IPS DF 4.7 (cell line): ENCODE measurements around the gene TBC1D9.

Experiments used
- DNase-seq: peaks from one replicate; pipeline ENCODE4 v3.0.0-alpha.2; 2013; ENCODE audit warnings: low spot score; ENCODE audit errors: extremely low read depth

Gene TBC1D9

GRCh38 chr4:140725556-140725955 lies 30.6 kb downstream of the TBC1D9 start:
- DNase-seq = no peak

DNA sequence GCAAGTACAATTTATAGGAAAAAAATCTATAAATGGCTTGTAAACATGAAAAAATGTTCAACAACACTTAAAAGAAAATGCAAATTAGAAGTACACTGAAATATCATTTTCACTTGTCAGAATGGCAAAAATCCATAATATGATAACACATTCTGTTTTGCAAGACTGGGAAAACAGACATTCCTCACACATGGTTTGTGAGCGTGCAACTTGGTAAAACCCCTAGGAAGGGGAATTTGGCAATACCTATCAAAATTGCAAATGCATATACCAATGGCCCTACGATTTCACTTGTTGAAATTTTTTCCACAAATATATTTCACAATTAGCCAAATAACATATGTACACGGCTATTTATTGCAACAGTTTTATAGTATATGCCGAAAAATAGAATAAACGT lies 31.4 kb downstream of the TBC1D9 start:
- no peak for DNase-seq

- DNase-seq = no peak
Measured at GRCh38 chr4:140720387-140721304, 35.5 kb downstream of the TBC1D9 start.

DNA sequence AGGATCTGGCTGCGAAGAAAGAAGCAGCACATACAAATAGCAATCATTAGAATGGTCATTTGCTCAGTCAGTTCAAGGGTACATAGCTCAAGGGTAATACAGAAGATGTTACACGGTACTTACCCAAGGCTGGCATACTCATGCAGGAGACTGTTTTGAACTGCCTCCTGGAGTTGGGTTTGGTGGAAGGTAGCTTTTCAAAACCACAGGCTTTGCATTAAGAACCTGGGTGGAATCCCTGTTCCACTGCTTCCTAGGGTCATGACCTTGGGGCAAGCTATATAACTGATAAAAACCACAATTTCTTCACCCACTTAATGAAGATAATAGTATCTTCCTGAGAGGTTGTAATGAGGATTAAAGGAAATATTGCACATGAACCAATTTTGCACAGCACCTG lies 36.5 kb downstream of the TBC1D9 start:
- no peak for DNase-seq

- no peak for DNase-seq
Measured at GRCh38 chr4:140719022-140719421, 37.2 kb downstream of the TBC1D9 start.

DNA sequence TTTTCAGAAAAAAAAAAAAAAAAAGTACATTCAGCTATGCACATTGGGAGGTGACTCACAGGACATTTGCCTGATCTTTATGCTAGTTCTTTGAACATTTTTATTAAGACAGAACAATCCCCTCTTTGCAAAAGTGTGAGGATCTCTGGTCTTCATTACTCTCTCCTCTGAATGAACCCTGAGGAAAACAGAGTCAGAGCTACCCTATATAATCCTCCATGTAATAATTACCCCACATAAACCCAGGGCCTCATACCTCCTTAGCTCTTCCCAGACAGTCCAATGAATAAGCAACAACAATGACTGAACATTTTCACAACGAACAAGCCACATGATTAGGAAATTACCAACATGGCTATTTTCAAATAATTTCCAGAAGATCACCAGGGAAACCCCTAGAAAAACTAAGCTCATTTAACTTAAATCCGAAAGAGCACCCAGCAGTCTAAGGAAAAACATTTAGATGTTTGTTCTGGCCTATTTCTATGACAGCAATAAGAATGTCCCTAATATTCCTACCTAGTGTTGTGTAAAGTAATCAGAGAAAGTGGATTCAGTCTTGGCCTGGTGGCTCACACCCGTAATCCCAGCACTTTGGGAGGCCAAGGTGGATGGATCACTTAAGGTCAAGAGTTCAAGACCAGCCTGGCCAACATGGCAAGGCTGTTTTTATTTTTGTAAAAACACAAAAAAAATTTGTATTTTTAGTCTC lies 37.8 kb downstream of the TBC1D9 start:
- no peak for DNase-seq

DNA sequence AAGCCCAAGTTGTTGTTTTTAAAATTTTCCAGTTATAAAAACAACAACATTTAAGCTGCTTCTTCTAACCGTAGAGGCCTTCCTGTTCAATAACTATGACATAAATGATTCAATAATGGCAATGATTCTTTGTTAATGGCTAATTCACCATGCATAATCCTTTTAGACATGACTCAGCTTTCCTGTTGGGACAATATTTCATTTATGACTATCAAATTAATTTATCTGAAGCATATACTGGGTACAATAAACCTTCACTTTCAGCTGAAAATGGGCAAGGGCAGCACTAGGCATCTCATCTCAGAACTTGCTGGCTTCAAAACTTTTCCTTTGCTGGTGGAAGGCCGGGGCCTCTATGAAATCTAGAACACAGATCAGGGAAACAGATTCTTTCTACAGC lies 38.9 kb downstream of the TBC1D9 start:
- no peak for DNase-seq

DNA sequence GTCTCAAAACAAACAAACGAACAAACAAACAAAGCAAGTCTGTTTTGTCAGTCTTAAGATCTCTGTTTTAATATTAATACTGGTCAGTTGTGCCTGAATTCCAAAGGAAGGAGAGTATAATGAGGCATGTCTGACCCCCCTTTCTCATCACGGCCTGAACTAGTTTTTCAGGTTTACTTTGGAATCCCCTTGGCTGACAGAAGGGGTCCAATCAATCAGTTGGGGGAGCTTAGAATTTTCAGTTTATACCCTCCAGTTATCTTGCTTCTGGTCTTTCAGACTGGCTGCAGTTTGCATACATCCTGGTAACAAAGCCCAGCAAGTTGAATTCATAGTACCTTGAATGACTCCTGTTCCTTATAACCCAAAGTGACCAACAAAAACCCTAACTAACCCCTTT lies 41.1 kb downstream of the TBC1D9 start:
- no peak for DNase-seq

DNA sequence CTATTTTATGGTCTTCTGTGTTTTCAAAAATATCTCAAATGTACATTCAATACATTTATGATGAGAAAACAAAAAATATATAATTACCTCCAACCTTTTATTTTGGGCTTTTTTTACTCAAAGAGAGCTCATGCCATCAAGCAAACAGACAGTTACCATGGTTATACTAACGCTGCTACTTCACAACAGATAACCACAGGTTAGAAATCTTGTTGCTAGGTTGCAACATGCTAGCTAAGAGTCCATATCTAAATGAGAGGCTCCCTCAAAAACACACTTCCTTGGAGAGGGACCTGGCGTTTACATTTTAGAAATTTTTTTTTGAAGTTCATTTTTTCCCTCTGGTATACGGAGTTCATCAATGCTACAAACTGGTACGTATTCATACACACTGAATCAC lies 44.3 kb downstream of the TBC1D9 start:
- no peak for DNase-seq

DNA sequence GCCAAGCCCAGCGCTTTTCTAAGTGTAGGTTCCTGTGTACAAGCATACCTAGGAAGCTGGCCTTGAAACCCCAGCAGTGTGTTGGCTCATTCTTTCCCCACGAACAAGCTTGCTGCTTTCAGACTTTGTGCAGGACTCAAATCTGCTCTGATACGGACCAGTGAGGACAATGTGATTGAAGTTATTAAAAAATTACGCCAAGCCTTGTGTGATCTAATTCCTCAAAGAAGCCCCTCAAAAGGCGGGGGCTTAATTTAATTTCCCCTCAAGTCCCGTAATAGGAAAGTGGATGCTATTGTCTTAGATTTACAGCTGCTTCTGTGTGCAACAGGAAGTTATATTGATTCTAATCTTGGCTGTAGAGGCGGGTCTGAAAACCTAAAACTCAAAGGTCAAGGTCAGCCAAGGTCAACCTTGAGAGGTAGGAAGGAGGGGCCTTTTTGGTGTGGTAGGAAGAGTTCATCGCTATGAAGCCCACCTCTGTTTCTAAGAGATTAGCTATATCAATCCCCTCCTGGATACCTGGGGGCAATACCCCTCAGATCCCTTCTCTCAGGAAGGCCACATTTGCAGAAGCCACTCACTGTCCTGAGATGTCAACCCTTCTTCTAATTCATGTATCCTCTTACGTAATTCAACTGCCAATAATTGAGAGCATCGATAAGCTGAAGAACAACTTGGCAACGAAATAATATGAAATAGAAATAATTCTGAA lies 45.1 kb downstream of the TBC1D9 start:
- DNase-seq = no peak

GRCh38 chr4:140707325-140707724 lies 48.9 kb downstream of the TBC1D9 start:
- no peak for DNase-seq

- no peak for DNase-seq
Measured at GRCh38 chr4:140706665-140707064, 49.5 kb downstream of the TBC1D9 start.

DNA sequence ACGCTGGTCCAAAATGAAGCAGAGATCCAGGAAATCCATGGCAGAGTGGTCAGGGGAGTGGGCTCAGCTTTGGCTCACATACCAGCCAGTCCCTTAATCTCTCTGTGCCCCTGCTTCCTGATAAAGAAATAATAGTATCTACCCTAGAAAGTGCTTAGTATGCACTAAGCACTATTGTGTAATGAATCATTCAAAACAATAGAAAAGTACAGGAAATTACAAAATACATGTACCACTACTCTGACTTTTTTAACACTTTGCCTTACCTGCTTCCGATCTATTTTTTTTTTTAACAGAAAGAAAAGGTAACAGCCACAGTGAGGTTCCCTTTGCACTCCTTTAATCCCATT lies 49.9 kb downstream of the TBC1D9 start:
- no peak for DNase-seq

- no peak for DNase-seq
Measured at GRCh38 chr4:140705625-140706275, 50.4 kb downstream of the TBC1D9 start.

DNA sequence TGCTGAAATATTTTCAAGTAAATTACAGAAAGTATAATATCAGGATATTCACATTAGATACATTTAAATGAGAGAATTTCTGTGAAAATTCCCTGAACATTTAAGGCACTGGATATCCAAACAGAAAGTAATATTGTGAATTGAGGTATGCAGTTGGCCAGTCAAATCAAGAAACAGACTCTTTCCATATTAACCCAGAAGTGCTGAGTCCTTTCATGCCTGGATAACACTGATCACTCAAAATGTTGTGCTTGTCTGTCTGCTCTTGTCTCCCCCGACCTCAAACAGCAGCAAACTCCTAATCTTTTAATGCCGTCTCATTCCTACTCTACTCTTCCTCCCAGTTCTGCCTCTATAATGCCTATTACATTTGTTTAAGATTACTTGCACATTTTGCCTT lies 51.2 kb downstream of the TBC1D9 start:
- DNase-seq = no peak

- no peak for DNase-seq
Measured at GRCh38 chr4:140704392-140704960, 51.7 kb downstream of the TBC1D9 start.

DNA sequence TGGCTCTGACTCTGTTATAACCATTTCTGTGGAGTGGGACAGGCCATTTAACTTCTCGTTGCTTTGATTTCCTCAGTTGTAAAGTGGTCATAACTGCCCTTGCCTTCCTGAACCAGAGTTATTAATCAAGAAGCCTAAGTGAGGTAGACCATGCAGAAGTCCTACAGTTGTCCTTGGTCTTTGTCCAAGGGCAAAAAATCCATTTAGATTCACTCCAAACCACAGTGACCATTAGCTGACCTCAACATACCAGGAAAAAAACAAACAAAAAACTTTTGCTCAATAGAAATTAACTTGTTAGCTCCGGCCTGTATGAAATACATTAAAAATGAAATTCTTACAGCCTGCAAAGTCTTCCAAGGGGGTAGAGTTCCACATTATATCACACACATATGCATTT lies 52.7 kb downstream of the TBC1D9 start:
- DNase-seq = no peak

GRCh38 chr4:140702096-140702757 lies 54.0 kb downstream of the TBC1D9 start:
- DNase-seq = no peak

GRCh38 chr4:140701071-140701470 lies 55.1 kb downstream of the TBC1D9 start:
- no peak for DNase-seq

GRCh38 chr4:140697709-140698560 lies 58.2 kb downstream of the TBC1D9 start:
- no peak for DNase-seq
